ENCODE data around the gene ARPC4. TPM values are rescaled to one million over a fixed set of nuclear protein-coding genes. Genes with fewer than 3 reads are reported as not detected.

ARPC4 gene
- total RNA-seq, 1 donor from 2014 or later = 162 TPM

Other genes starting within 250 kb of the ARPC4 start
- gene LHFPL4, start 239.3 kb upstream of the ARPC4 start, total RNA-seq = 48.4 TPM
- gene MTMR14, start 143.6 kb upstream of the ARPC4 start, total RNA-seq = 16.2 TPM
- gene CPNE9, start 89.2 kb upstream of the ARPC4 start, total RNA-seq = 0.31 TPM
- gene BRPF1, start 61.3 kb upstream of the ARPC4 start, total RNA-seq = 16.8 TPM
- gene OGG1, start 43.1 kb upstream of the ARPC4 start, total RNA-seq = 61.3 TPM
- 56.1 TPM for gene CAMK1, start 23.1 kb upstream of the ARPC4 start, total RNA-seq
- 28.1 TPM for gene TADA3, start 609 bp upstream of the ARPC4 start, total RNA-seq
- 16.5 TPM for gene TTLL3, start 17.2 kb downstream of the ARPC4 start, total RNA-seq
- gene RPUSD3, start 50.9 kb downstream of the ARPC4 start, total RNA-seq = 20.9 TPM
- gene CIDEC, start 87.2 kb downstream of the ARPC4 start, total RNA-seq = not detected
- gene JAGN1, start 97.5 kb downstream of the ARPC4 start, total RNA-seq = 17.8 TPM
- gene IL17RE, start 109.8 kb downstream of the ARPC4 start, total RNA-seq = not detected
- 4.5 TPM for gene IL17RC, start 124.0 kb downstream of the ARPC4 start, total RNA-seq
- 17.5 TPM for gene CRELD1, start 140.8 kb downstream of the ARPC4 start, total RNA-seq
- gene PRRT3, start 159.3 kb downstream of the ARPC4 start, total RNA-seq = 4.1 TPM
- gene EMC3, start 193.8 kb downstream of the ARPC4 start, total RNA-seq = 31.4 TPM
- 5.6 TPM for gene FANCD2, start 233.4 kb downstream of the ARPC4 start, total RNA-seq

Measured in occipital lobe (tissue), 1 donor.